OCI-LY3 (cell line): ENCODE data around the gene DOLK.

ENCODE experiments used
- CTCF ChIP-seq: fragments of 200-600, 300-600 bp; sonication (generic); IDR thresholded peaks from 2 replicates; pipeline ENCODE4 v1.5.1; 2014; ENCODE audit warnings: antibody characterized with exemption, low read length, low read depth
- EZH2phosphoT487 ChIP-seq: fragments of 200-600 bp; shearing (Covaris generic); IDR thresholded peaks from 2 replicates; pipeline ENCODE4 v1.6.1; 2018; ENCODE audit warnings: antibody characterized with exemption, mixed run types, low read depth

DNA sequence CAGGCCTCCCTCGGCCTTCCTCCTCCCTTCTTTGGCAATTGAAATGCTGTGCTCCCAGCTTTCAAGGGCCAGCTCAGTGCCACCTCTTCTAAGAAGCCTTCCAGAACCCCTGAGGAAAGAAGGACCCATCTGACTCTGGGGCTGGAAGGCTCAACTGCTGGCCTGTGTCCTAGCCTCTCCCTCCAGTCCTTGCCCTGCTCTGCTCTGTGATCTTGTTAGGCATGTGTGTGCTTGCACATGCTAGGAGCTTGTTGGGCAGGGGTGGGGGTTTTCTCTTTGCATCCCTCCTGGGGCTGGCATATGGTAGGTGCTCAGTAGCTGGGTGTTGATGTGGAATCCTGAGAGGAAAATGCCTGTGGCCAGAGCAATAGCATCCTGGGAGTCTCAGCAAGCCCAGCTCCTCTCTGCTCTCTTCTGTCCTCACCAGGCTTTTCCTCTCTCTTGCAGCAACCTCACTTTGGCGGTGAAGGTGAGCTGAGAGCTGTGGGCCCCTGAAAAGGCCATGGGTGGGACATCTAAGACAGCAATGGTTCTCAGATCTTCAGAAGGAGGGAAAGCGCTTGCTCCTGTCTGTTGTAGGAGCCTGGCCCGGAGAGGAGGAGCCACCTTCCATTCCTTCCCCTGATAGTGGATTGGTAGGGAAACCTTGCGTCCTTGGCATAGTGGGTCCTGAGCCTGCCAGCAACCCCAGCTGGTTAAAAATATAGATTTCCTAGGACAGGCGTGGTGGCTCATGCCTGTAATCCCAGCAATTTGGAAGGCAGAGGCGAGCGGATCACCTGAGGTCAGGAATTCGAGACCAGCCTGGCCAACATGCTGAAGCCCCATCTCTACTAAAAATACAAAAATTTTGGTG lies 9.9 kb downstream of the DOLK start:
- TF ChIP-seq CTCF (no peak), EZH2phosphoT487 (no peak)
